Body of pancreas (tissue), 4 donors: Measurements from ENCODE around the gene MAB21L4.

Experiments
- POLR2A ChIP-seq, 3 donors: fragments of 450-650 bp; IDR thresholded peaks; one replicate each; pipeline ENCODE4 v1.6.1; 2016; ENCODE audit warnings: antibody characterized with exemption in 3 of 3, mild to moderate bottlenecking in 2 of 3
- TF ChIP-seq, protein P1 (sequence below), 7 experiments: fragments of 450-650 bp in 4 of 7; fragments of 200-600 bp in 3 of 7; sonication (generic) in 3 of 7; IDR thresholded peaks; one replicate each; pipeline ENCODE4 v1.5.1; 2016 to 2019; ENCODE audit warnings: antibody characterized with exemption in 7 of 7

- TF ChIP-seq, protein P1, sequence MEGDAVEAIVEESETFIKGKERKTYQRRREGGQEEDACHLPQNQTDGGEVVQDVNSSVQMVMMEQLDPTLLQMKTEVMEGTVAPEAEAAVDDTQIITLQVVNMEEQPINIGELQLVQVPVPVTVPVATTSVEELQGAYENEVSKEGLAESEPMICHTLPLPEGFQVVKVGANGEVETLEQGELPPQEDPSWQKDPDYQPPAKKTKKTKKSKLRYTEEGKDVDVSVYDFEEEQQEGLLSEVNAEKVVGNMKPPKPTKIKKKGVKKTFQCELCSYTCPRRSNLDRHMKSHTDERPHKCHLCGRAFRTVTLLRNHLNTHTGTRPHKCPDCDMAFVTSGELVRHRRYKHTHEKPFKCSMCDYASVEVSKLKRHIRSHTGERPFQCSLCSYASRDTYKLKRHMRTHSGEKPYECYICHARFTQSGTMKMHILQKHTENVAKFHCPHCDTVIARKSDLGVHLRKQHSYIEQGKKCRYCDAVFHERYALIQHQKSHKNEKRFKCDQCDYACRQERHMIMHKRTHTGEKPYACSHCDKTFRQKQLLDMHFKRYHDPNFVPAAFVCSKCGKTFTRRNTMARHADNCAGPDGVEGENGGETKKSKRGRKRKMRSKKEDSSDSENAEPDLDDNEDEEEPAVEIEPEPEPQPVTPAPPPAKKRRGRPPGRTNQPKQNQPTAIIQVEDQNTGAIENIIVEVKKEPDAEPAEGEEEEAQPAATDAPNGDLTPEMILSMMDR (IDR thresholded peaks at IDR 0.05), result no peak
- no peak for TF ChIP-seq POLR2A (IDR thresholded peaks at IDR 0.05)
These were observed 18.3 kb downstream of the MAB21L4 start for GRCh38 chr2:240877460-240878340.
